ENCODE results near the gene PYGO2.

- TF ChIP-seq, protein P1, sequence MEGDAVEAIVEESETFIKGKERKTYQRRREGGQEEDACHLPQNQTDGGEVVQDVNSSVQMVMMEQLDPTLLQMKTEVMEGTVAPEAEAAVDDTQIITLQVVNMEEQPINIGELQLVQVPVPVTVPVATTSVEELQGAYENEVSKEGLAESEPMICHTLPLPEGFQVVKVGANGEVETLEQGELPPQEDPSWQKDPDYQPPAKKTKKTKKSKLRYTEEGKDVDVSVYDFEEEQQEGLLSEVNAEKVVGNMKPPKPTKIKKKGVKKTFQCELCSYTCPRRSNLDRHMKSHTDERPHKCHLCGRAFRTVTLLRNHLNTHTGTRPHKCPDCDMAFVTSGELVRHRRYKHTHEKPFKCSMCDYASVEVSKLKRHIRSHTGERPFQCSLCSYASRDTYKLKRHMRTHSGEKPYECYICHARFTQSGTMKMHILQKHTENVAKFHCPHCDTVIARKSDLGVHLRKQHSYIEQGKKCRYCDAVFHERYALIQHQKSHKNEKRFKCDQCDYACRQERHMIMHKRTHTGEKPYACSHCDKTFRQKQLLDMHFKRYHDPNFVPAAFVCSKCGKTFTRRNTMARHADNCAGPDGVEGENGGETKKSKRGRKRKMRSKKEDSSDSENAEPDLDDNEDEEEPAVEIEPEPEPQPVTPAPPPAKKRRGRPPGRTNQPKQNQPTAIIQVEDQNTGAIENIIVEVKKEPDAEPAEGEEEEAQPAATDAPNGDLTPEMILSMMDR (IDR thresholded peaks at IDR 0.05): no peak
- TF ChIP-seq POLR2AphosphoS5 (IDR thresholded peaks at IDR 0.05): no peak
- TF ChIP-seq POLR2A (IDR thresholded peaks at IDR 0.05): no peak
These were observed 33.0 kb upstream of the PYGO2 start for GRCh38 chr1:154994591-154994990.

Measured in gastroesophageal sphincter (tissue), 3 donors.